GF-D8 (cell line): ENCODE results near the gene PIGL.
"Not testable (repeated sequence)": the region's sequence is repeated elsewhere in the genome, so short reads cannot be mapped to it uniquely, and the experiment has no call there.

ENCODE experiments used
- DNase-seq: peaks from one replicate; lab custom pipeline; 2025; lab: John Stamatoyannopoulos, UW

The PIGL gene

GRCh38 chr17:16312061-16312460 lies 95.1 kb downstream of the PIGL start:
- DNase-seq, result not testable (repeated sequence)

DNA sequence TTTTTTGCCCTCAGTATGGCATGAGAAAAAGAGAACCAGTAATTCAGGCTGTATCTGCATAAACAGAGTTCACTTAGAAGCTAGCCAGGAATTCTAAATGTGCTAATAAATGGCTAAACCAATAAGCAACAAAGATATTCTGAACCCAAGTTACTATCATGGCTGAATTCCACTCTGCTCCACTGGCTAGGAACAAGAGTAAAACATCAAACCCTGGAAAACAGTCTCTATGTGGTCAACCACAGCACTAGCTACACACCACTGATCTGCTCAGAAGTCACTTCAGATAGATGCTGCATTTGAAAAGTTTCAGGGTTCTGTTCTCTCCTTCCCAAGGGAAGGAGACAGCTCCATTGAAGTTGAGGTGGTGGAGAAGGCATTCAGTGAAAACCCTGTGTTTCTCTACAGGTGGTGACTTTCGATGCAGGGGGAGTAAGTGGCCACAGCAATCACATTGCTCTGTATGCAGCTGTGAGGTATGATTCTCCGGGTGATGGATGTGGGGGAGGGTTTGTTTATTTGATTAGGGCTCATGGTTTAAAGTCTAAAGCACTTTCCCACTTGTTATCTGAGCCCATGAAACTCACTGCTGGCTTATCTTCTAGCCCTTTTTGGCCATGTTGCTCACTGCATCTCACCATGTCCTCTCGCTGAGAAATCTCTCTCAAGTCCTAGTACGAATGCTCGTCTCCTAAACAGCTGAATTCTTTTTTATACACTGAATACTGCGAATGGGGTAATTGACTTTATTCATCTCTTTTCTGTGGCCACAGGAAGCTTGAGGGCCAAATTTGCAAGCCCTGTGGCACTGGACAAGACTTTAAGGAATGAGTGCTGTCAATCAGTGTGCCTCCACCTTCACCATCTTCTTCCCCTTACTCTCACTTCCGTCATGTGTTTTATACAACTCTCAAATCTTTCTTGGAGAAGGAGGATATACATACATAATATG lies 96.4 kb downstream of the PIGL start:
- no peak for DNase-seq

DNA sequence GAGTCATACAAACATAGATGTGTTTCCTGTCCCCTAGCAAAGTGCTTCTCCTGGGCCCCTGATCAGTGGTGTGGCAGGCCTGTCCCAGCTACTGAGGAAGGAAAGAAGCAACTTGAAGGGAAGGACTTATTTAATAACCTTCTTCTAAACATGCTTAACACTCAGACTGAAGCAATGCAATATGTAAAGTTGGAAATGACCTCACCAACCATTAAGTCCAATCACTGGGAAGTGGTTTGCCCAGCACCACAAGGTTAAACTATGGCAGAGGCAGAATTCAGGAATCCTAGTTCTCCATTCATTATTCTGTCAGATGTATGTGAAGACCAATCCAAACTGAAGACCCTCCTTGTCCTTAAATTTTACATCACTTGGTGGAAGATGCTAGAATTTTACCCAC lies 97.2 kb downstream of the PIGL start:
- no peak for DNase-seq

- no peak for DNase-seq
Measured at GRCh38 chr17:16314859-16315258, 97.8 kb downstream of the PIGL start.

DNA sequence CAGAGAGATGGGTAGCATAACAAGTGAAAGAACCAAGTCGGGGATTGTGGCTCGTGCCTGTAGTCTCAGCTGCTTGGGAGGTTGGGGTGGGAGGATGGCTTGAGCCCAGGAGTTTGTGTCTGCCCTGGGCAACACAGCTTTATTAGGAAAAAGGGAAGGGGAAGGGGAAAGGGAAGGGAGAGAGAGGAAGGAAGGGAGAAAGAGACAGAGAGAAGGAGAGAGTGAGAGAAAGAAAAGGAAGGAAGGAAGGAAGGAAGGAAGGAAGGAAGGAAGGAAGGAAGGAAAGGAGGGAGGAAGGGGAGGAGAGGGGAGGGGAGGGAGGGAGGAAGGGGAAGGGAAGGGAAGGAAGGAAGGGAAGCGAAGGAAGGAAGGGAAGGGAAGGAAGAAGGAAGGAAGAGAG lies 103.0 kb downstream of the PIGL start:
- no peak for DNase-seq

DNA sequence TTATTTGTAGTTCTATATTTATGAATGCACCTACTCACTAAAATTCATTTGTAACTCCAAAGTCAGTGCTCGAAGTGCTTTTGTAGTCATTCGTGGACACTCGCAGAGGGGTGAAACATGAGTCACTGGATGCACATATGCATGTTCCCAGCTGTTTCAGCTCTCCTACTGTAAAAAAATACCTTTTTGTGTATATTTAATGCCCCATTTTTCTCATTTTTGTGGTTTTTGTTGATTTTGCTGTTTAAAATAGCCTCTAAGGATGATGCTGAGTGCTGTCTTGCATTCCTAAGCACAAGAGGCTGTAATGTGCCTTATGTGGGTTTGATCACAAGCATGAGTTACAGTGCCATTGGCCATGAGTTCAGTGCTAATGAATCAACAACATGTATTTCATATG lies 105.6 kb downstream of the PIGL start:
- DNase-seq, result no peak

DNA sequence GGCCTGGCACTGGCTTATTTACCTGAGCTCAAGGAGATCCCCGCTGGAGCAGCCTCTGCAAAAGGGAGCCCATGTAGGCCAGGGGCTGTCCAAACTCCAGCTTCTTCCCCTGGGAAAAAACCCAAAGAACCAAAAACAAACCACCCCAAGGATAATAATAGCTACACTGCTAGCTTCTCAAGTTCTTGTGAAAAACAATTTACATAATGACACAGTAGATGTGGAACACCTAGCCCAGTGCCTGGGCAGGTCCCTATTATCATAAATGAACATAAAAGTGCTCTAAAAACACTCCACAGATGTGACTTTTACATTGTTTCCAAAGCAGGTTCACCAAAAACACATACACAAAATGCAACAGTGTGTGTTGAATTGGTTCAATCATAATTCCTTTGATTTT lies 109.0 kb downstream of the PIGL start:
- no peak for DNase-seq

DNA sequence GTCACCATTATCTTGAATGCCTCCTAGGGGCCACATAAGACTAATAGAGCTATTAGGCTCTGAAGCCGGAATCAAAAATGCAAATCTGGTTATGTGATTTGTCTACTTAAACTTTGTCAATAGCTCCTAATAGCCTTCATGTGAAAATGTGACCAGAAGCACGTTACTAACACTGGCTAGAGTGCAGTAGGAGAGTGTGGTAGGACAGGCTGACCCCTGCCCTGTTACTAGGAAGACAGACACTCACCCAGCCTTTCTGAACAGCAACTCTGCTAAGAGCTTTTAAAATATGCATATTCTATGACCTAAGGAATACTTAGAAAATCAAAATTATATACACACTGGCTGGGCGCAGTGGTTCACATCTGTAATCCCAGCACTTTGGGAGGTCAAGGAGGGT lies 110.0 kb downstream of the PIGL start:
- DNase-seq, result no peak

DNA sequence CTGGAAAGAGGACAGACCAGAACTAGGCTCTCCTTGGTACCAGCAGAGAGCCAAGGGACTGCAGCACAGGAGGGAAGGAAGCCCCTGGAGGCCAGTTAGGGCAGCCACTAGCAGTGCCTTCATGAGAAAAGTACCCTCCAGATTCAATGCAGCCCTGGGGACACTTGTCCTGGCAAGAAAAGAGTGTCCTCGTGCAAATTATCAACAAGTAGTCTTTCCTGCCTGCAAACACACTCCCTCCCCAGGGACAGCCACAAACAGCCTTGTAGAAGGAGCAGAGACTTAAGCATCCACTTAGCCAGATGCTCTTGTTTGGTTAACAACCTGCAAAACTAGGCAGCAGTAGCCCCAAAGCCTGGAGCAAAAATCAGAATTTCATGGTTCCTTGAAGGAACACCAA lies 112.0 kb downstream of the PIGL start:
- no peak for DNase-seq

DNA sequence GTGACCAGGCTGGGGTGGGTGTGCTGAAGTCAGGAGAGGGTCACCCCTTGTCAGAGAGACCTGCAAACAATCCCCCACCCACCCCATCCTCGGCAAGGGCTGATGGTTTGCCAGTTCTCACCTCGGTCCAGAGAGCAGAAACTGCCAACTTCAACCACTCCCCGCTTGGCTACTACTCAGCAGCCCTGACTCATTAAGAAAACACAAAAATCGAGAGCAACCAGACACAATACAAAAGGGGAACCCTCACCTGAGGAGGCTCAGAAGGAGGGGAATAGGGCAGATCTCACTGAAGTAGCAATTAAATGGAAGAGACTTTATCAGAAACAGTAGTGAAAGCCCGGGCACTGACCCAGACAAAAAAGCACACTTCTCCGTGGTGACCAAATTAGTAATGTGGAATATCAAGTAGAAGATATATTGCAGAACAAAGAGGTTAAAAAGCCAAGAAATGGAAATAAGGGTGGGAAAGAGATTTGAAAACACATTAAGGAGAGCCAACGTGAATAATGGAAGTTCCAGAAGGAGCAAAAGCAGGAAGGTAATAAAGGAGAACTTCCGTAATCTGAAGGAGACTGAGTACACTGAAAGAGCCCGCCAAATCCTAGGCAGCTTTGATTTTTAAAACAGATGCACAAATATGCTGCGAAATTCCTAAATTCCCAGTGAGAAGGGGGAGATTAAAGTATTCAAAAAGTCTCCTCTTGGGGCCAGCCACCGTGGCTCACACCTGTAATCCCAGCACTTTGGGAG lies 112.7 kb downstream of the PIGL start:
- DNase-seq, result no peak

GRCh38 chr17:16338391-16338790 lies 121.4 kb downstream of the PIGL start:
- no peak for DNase-seq

DNA sequence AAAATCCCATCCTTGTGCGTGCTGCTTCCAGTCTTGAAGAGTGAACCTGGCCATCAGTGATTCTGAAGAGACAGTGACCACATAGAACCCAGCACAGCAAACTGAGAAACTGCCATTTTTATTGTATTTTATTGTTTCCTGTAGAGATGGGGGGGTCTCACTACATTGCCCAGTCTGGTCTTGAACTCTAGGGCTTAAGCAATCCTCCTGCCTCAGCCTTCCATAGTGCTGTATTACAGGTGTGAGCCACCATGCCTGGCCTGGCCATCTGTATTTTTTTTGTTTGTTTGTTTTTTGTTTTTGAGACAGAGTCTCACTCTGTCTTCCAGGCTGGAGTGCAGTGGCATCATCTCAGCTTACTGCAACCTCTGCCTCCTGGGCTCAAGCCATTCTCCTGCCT lies 122.4 kb downstream of the PIGL start:
- no peak for DNase-seq

GRCh38 chr17:16339959-16340358 lies 122.9 kb downstream of the PIGL start:
- no peak for DNase-seq

DNA sequence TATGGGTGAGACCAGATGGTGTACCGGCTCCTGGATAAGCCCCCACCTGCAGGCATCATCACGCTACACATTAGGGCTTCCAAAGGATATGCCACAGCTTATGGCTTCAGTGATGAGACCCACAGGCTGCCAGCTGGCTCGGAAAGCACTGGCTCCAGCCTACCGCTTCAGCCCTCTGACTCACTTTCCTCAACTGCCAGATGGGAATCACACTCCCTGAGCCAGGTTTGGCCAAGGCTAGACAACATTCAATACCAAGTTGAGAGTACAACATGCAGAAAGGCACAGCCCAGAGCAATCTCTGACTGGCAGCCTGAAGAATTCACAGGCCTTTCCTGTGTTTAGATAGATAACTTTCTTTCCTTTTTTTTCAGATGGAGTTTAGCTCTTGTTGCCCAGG lies 126.0 kb downstream of the PIGL start:
- DNase-seq, result no peak

GRCh38 chr17:16343569-16343968 lies 126.6 kb downstream of the PIGL start:
- no peak for DNase-seq

DNA sequence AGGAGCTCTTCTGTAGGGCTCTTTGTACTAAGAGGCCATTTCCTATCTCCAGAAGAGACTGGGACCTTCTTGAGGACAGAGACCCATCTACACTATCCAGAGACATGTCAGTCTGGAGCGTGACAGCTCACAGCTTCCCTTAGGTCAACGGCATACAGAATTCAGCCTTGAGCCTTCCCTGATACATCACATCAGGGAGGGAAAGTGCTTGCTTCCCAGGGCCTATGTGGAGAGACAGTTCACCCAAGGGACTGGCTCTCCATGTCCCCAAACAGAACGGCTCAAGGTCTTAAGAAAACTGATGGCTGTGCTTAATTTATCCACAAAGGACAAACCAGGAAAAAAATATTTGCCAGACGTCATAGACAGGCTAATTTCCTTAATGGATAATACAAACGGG lies 128.6 kb downstream of the PIGL start:
- no peak for DNase-seq

DNA sequence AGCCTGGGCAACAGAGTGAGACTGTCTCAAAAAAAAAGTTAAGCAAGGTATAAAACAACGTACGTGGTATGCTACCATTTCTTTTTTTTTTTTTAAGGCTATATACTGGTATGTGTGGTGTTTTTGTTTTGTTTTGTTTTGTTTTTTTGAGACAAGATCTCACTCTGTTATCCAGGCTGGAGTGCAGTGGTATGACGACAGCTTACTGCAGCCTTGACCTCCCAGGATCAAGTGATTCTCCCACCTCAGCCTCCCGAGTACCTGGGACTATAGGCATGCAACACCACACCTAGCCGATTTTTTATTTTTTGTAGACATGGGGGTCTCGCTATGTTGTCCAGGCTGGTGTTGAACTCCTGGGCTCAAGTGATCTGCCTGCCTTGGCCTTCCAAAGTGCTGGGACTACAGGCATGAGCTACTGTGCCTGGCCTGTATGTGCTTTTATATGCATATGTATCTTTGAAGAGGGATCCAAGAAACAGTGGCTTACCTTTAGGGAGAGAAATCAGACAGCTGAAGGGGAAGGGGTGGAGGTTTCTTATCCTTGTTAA lies 129.8 kb downstream of the PIGL start:
- no peak for DNase-seq

GRCh38 chr17:16348586-16348985 lies 131.6 kb downstream of the PIGL start:
- DNase-seq, result no peak

GRCh38 chr17:16349431-16349830 lies 132.4 kb downstream of the PIGL start:
- no peak for DNase-seq

- no peak for DNase-seq
Measured at GRCh38 chr17:16351831-16352230, 134.8 kb downstream of the PIGL start.

DNA sequence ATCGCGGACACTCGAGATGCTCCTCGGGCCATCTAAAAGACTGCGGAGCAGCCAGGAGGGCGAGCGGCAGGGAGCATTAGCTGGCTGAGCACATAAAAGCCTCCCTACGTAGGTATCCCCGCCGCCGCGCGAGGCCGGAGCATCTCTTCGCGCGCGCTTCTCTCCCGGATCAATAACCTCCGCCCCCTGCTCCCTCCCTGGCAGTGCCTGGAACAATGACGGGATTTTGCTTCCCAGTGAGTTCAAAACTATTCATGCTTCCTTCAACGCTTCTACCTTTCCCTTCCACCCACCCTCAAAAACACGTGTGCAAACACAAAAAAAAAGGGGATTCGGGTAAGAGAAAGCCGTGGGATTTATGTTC lies 135.3 kb downstream of the PIGL start:
- DNase-seq, result no peak

DNA sequence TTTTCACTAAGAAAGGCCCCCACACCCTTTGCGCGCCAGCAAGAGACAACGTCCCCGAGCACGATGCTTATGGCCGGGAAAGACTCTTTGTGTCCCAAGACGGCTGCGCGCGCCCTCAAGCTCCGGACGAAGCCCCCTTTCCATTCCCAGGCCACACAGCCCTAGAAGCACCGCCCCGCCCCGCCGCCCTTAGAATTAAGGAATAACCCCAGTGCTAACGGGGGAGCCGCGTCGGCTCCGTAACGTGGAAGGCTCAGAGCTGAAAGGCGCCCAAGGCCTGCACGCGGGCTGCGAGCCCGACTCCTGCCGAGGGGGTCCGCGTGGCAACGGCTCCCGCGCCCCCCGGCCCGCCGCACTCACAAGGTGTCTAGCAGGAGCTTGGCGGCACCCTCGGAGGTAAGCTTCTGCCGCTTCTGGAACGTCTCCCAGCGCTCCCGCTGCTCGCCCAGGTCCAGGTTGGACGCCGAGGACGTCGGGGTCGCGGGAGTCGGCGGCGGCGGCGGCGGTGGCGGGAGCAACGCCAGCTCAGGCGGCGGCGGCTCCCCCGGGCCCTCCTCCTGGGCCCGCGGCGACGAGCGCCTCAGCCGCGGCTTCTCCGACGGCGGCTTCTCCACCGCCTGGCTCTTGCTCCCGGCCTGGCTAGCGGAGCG lies 135.8 kb downstream of the PIGL start:
- no peak for DNase-seq
